GM21529 (cell line): Measurements from ENCODE around the gene DPM2.
A peak's percentile ranks its signal among the peaks of the same experiment; 100 is the strongest.

Experiments
- ATAC-seq: cut with Tn5 transposase; IDR thresholded peaks from one replicate; pipeline ENCODE4 v1.9.1; 2021; ENCODE audit not compliant: unreplicated experiment

DPM2 gene

GRCh38 chr9:127903557-127904475 is 33.8 kb downstream of the DPM2 start:
- ATAC-seq = peak; percentile 38

DNA sequence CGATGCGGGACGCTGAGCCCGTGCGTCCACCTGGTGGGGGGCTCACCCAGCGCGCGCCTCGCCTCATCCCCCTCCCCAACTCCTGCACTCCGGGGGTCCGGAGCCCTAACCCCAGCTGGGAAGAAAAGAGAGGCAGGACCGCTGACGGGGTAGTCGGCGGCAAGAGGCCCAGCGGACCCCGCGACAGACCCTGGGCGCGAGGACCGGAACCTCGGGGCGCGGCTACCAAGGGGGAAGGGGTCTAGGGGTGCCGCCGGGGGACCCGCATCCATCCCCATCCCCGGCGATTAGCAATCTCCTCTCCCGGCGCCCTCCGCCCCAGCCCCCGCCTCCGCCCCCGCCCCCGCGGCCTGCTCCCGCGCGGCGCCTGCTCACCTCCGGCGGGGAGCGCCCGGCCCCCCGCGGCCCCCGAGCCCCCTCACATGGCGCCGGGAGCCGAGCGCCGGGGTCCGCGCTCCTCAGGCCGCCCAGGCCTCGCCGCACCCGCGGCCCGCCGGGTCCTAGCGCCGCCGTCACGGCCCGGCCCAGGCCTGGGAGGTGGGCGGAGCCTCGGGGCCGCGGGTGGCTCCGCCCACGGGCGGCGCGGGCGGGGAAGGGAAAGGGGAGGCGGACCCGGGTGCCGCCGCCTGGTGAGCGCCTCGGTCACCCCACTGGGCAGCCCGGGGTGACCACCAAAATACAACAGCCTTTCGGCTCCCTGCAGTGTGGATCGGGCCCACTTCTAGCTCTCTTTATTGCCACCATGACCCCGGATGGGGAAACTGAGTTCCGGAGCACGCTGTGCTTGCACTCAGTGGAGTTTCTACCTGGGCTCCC is 38.3 kb downstream of the DPM2 start, which contains the start of gene ST6GALNAC6:
Gene ST6GALNAC6, minus strand, starts transcription at position 476 of the 816 bp plus-strand sequence. CDS start 1,622 bp downstream, outside the sequence.
- peak; percentile 55 for ATAC-seq

GRCh38 chr9:127898433-127899127 is 39.1 kb downstream of the DPM2 start:
- ATAC-seq = peak; percentile 8

DNA sequence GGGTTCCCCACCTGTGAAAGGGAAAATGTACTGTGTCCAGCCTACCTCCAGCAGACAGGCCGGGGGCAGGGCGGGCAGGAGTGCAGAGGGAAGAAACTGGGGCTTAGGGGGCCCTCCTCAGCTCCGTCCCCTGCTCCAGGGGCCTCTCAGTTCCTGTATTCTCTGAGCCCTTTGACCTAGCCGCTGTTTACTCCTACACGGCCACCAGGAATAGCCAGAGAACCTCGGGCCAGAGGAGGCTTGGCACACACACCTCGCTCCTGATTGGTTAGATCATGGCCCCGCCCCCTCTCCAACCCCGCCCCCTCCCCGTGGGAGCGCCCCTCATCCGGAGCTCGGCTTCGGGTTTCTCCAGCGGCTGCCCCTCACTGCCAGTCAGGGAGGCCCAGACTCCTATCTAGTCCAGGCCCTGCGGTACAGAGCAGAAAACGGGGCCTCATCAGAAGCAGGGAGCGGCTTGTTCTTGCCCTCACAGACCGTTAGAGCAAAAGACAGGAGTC is 40.4 kb downstream of the DPM2 start:
- ATAC-seq = no peak

DNA sequence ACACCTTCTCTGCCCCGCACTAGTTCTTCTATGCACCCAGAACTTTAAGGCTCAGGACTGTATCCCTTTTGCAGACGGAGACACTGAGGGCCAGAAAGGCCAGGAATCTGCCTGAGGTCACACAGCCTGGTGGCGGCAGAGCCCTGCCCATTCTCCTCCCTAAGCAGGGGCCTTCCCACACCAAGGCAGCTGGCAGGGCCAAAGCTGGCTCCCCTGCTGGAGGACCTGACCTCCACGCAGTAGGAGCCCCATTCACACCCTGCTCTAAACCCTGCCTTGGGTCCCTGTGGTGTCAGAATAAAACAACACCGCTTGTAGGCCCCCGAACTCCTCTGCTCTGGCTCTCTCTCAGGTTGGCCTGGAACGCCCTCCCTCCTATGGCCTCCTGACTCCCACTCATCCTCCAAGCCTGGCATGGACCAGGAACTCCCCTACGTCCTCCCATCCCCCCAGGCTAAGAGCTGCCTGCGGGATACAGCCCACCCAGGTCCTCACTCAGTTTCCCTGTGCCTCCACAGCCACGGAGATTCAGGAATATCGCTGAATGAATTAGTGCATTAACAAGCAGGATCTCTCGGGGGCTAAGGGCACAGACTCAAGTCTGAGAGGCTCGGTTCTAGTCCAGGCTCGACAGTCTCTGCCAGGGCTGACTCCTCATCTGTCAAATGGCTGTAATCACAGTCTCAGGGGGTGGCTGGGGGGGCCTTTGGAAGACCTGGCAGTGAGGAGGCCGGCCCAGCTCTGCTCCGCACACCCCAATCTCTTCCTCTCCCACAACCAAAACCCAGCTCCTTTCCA is 41.1 kb downstream of the DPM2 start:
- no peak for ATAC-seq

DNA sequence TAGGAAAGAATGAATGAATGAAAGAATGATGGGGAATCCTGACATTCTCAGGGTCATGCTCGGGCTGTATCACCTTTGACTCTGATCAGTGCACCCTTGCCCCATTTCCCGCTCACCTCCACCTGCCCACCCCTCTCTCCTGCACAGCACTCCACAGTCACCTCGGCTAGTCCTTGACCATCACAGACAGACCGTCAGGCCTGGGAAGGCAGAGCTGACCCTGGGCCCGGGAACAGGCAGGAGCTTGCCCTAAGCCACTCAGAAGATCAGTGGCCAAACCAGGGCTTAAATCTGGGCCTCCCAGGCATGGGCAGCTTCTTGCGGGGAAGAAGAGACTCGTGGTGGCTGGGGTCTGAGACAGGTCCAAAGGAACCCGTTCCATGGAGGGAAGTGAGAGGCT is 41.8 kb downstream of the DPM2 start:
- ATAC-seq = no peak

DNA sequence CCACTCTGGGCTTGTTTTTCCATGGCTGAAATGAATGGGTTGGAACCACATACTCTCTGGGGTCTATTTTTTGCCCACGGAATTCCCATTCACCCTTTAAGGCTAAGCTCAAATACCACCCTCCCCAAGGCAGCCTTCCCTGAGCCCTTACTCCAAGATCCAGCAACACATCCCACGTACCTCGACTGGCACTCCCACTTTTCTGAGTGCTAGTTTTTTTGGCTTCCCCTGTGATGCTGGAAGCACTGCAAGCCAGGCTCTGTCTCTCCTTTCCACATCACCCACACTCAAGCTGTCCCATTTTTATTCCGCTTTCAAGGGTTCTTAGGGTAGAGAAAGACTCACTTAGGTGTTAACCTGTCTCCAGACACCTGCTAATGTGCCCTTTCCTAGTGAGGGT is 44.3 kb downstream of the DPM2 start:
- no peak for ATAC-seq

GRCh38 chr9:127892831-127893230 is 44.8 kb downstream of the DPM2 start:
- ATAC-seq = no peak

GRCh38 chr9:127890053-127890452 is 47.6 kb downstream of the DPM2 start:
- ATAC-seq = no peak

- no peak for ATAC-seq
Measured at GRCh38 chr9:127887792-127888191, 49.9 kb downstream of the DPM2 start.

DNA sequence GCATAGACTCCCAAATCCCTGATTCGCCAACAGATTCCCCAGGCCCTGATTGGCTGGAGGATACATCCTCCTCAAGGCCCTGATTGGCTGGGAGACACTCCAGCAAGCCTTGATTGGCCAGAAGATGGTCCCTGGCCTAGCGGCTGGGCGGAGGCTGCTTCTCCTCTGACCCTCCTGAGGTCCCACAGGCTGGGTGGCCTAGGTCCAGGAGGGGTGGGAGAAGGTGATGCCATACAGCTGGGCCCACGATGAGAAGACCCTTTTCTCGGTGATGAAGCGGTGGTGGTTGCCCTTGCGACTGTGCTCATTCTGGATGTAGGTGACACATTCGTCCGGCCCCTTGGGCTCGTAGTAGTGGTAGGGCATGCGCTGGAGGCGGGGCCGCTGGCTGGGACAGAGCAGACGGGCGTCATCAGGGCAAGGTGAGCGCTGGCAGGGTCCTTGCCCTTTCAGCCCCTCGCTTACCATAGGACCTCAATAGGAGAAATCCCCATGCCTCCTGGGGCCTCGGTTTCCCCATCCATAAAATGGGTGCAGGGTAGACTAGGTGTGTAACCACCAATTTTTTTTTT is 51.2 kb downstream of the DPM2 start:
- no peak for ATAC-seq

DNA sequence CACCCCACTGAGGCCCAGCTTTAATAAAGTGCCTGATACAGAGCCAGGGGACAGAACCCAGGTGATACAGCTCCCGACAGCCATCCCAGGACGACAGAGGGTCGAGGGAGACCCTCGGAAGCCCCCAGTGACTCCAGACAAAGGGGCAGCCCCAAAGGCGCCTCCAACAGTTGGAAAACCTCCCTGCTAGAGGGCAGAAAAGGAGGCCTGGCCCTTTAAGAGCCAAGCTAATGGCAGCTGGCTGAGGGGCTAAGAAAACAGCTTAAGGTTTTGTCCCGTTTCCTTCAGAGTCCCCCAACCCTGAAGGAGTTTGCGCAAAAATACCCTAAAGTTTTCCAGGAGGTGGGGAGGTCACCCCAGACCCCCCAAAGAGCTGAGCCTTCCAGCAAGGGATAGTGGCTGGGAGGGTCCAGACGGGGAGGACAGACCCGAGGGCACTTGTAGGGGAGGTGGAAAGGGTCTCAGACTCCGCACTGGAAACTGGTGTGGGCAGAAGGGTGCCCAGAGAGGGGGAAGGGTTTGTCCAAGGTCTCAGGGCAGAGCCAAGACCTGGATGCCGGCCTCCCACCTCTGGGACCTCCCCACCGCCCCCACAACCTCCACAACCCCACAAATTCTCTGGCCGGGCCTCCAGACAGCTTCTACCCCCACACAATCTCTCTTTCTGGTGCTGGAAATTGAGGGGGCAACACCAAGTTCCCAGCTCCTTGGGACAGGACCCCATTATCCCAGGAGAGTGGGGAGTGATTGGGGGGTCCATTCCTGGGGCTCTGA is 52.0 kb downstream of the DPM2 start:
- ATAC-seq = no peak
